ENCODE data around the gene ZNF106. TPM values are rescaled to one million over a fixed set of nuclear protein-coding genes. Genes with fewer than 3 reads are reported as not detected.

The ZNF106 gene
- total RNA-seq, result 39.1 TPM

DNA sequence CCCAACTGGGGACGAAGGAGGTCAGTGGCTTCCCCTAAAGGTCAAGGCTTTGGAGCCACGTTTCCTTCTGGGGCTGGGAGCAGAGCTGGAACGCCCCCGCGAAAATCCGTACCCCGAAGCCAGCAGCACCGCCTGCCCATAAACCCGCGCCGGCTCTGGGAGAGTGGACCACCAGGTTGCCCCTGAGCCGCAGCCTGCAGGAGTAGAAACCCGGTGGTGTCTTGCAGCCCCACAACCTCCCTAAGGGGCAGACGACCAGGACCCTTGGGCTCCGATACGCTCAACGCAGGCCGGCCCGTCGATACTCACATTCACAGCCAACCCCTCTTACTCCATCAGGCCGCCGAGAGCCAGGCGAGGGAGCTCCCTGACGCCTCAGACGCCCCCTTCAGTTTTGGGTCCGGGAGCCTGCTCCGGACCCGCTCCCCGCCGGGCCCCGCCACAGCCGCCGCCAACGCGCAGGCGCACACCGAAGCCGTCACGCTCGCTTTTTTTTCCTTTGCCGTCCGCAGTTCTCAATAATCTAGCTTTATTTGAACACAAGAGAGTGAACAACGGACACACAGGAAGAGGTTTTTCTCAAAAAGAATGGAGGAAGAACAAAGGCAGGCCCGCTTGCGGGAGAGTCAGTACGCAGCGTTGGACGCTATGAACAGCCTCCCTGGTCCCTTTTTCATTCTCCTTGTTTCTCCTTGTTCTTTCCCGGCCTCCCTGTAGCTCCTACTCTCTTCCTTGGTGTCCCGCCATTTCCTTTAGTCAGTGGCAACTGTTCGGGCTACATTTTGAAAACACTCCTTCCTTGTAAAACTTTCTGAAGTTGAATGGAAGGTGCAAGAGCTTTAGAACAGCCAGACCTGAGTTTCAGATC is at the start of gene ZNF106:
Gene ZNF106, minus strand, starts transcription at position 471 of the 868 bp plus-strand sequence. CDS start 18,852 bp downstream, outside the sequence.
- no peak for FAIRE-seq

DNA sequence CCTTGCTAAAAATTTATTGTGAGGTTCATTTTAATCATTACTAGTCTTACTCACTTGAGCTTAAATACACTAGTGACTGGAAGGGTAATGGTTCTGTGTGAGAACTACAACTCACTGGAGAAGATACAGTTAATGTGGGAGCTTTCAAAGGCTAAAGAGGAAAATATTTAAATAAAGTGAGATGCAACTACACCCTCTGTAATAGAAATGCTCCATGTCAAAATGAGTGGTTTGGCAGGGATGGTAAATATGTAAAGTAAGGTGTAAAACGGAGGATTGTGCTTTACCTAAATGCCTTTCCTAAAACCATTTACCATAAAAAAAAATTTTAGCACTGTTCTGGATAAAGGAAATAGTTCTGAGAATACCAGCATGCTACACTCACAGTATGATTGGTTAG is 42.3 kb upstream of the ZNF106 start:
- no peak for DNase-seq (ENCODE audit: low spot score in 2 of 2)
- no peak for FAIRE-seq

More for the DNA sequence above, at the start of gene ZNF106:
- DNase-seq (ENCODE audit: low spot score in 2 of 2), result peak; percentile 80 to 85

DNA sequence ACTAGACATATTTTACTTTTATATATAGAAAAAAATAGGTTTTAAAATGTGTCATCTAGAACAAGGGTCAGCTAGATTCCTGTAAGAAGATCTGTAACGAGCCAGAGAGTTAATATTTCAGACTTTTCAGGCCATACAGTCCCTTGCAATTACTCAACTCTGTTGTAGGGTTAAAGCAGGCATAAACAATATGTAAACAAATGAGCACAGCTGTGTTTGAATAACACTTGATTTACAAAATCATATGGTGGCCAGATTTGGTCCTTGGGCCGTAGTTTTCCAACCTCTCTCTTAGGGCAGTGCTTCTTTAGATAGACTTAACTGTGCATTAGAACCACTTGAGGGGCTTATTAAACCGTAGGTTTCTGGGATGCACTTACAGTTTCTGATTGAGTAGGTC is 38.0 kb upstream of the ZNF106 start:
- DNase-seq (ENCODE audit: low spot score in 2 of 2) (no peak), FAIRE-seq (no peak)

DNA sequence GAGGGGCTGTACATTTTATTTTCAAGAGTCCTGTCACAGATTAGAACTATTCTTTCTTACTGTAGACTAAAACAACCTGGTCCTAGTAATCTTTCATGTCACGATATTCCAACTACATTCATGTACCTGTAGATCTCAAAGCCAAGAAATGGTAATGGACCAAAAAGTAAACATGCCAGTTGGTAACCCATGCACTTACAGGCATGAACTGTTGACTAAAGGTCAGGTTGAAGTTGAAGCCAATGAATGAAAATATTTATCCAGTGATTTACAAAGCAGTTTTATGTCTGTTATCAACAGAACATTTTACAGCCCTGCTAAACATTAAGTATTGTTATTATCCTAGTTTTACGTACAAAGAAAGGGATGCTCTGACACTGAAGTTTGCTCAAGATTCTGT is 32.4 kb upstream of the ZNF106 start:
- FAIRE-seq (no peak), DNase-seq (ENCODE audit: low spot score in 2 of 2) (no peak)

DNA sequence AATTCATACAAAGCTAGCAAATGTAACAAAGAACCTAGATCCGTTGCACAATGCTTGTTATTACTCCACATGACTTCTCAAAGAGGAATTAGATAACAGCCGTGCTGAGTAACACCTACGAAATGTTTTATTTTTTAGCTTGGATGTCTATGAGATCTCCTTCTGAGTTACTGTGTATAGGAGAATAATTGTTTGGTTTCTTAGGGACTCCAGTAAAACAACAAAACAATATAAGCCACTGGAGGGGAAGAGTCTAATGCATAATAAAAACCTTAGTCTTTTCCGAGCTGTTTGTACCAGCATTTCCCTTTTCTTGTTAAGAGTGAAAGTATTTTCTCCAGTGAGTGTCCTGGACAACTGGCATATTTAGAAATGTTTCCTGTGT is 20.1 kb upstream of the ZNF106 start:
- FAIRE-seq (no peak), DNase-seq (ENCODE audit: low spot score in 2 of 2) (no peak)

DNA sequence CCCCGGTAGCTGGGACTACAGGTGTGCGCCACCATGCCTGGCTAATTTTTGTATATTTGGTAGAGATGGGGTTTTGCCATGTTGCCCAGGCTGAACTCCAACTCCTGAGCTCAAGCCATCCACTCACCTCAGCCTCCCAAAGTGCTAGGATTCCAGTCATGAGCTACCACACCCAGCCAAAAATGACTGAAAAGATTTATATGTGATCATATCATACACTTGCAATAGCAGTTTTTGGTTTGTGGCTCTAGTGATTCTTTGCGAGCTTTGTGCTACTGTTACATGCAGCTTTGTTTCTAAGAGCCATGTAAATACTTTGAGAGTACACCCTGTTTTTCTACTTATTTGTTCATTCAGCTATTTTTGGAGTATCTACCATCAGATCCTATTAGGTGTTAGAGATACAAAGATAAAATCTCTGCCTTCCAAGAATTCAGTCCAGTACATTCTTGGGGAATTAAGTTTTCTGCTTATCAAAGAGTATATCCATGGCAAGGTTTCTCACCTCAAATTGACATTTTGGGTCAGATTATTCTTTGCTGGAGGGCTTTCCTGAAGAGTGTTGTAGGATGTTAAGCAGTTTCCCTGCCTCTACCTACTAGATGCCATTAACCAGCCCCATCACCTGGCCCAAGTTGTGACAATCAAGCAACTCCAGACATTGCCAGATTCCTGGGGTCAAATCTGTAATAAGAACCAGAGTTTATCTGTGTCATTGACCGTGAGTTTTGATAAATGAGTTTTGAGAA is 19.5 kb upstream of the ZNF106 start:
- DNase-seq (ENCODE audit: low spot score in 2 of 2), result no peak
- FAIRE-seq, result no peak

DNA sequence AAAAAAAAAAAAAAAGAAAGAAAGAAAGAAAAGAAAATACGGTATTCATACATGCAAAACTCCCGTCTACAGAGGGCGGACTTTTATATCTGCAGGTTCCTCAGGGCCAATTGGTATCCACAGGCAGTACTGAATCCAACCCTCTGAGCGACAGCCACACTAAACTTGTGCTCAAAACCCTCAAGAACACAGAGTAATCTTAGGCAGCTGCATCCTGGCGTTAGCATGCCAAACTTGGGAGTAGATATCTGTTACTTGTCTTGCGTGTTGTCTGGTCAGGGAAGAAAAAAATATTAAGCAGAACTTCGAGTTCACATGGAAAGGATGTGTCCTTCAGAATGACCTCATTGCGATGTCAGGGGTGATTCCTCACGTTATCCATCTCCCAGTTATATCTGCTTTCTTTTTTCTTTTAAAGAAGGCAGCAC is 17.3 kb upstream of the ZNF106 start:
- no peak for DNase-seq (ENCODE audit: low spot score in 2 of 2)
- FAIRE-seq, result no peak

DNA sequence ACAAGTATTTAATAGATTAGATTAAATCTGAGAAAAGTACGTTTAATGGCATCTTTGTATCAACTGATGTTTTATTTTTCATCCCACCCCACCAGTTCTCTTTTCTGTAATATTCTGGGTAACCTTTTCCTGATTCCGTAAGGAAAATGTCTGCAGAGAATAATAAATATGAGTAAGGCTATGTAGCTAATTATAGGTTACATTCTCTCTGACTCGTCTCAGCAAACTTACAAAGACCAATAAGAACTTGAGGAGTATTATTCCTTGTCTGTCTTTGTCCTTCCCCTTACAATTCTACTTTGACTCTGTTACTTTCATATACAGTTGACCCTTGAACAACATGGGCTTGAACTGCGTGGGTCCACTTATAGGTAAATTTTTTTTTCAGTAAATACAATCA is 16.6 kb upstream of the ZNF106 start:
- FAIRE-seq (no peak), DNase-seq (ENCODE audit: low spot score in 2 of 2) (no peak)

DNA sequence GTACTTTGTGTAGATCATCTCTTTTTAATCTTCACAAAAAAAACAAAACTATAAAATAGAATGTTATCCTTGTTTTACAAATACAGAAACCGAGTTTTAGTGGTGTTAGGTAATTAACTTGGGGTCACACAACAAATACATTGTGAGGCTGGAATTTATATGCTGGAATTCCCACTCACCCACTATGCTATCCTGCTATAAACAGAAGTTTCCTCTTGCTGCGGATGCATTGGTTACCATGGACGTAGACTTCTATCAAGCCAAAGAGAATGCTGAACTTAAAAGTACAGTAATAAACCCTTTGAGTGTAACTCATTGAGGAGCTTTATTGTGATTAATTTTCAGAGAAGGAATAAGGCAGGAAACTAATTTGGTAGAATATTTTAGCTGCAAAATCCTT is 13.7 kb upstream of the ZNF106 start:
- DNase-seq (ENCODE audit: low spot score in 2 of 2), result no peak
- no peak for FAIRE-seq

DNA sequence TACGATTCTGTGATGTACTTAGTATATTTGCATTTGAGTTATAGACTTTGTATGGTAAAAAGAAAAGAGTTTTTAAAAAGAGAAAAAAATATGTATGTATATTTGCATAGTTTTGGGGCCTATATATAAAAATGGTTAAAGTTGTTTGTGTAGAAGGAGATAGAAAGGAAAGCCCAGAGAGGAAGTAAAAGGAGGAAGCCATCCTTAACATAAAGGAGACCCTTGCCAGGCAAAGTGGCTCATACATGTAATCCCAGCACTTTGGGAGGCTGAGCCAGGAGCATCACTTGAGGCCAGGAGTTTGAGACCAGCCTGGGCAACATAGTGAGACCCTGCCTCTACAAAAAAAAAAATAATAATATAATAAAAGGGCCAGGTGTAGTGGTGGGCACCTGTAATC is 12.9 kb upstream of the ZNF106 start:
- DNase-seq (ENCODE audit: low spot score in 2 of 2) (no peak), FAIRE-seq (no peak)

DNA sequence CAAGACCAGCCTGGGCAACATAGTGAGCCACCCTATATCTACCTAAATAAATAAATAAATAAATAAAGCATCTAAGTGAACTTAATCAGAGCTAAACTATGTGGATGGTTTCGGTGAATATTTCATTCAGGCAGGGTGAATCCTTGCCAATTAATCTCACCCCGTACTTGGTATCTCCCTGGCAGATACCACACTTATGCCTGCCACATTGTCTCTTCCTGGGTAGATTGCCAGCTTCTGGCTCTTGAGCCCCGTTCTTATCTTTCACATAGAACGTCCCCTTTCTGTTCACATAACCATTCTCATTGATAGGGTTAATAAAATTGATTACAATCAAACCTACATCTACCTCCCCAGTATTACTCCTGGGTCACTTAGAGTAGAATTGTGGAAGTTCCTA is 11.5 kb upstream of the ZNF106 start:
- DNase-seq (ENCODE audit: low spot score in 2 of 2), result no peak
- no peak for FAIRE-seq

DNA sequence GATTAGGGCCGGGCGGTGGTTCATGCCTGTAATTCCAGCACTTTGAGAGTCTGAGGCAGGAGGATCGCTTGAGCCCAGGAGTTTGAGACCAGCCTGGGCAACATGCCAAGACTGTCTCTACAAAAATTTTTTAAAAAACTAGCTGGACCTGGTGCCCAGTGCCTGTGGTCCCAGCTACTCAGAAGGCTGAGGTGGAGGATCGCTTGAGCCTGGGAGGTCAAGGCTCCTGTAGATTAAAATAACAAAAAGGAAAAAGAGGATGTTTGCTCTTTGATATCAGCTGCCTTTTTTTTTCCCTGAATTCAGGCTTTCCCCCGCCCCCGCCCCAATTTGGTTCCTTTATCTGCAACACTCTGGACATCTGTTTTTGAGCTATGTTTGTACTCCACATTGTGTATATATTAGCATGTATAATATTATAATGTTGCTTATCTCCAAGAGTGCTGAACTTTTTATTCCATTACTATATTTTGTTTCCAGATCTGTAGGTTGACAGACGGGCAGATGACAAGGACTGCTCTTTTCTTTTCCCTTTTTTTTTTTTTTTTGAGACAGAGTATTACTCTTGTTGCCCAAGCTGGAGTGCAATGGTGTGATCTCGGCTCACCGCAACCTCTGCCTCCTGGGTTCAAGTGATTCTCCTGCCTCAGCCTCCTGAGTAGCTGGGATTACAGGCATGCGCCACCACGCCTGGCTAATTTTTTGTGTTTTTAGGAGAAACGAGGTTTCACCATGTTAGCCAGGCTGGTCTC is 9.1 kb upstream of the ZNF106 start:
- DNase-seq (ENCODE audit: low spot score in 2 of 2) (no peak), FAIRE-seq (no peak)

DNA sequence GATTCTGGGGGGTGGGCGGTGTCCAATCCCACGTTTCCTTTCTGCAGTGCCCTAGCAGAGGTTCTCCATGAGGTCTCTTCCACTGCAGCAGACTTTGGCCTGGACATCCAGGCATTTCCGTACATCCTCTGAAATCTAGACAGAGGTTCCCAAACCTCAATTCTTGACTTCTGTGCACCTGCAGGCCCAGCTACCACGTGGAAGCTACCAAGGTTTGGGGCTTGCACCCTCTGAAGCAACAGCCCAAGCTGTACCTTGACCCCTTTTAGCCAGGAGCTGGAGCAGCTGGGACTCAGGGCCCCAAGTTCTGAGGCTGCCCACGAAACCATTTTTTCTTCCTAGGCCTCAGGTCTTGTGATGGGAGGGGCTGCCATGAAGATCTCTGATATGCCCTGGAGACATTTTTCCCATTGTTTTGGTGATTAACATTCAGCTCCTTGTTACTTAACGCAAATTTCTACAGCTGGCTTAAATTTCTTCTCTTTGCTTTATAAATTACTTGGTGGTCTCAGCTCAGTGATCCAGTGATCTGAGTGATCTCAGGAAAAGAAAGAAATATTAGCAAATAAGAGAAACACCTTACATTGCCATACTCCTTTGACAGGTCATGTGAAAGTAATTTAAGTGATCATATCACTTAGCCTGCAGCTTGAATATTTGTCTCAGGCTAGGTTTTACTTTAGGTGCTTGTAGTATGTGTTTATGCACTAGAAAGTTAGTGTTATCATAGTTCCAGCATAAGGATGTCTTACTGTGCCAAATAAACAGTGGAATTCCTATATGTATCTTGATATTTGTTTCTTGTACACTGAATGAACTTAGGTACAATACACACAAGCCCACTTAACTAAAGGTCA is 7.5 kb upstream of the ZNF106 start:
- FAIRE-seq (no peak), DNase-seq (ENCODE audit: low spot score in 2 of 2) (no peak)

DNA sequence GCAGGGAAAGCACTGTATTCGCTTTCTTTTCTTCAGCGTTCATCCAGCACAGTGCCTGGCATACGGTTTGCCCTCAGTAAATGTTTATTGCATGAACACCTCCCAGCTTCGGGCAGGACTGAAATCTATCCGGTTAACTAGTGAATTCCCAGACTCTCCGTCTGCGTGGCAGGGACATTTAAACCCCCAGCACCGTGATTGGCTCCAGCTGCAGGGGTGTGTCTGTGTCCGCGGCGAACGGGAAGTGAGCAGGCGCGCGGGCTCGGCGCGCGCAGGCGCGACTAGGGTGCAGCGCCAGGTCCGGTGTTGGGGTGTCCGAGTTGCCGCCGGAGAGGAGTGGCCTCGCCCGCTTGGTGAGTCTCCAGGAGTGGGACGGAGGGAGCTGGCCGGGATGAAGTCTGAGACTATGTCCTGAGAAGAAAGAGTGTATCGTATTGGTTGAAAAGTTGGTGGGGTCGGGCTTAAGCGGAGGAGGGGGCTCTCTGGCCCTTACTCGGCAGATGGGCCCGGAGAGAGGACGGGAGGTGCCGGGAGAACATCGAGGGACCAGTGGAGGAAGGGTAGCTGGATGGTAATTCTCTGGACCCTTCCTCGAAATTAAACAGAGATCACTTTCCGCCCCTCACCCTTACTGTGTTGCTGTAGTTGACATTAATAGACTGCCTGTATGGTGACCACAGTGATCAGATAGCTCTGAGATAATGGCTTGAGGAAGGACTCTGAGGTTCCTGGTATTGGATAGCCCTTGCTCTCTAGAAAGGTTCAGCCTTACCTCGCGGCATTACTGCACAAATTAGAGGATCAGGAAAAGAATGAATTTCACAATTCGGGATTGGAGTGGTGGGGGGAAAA is 4.6 kb upstream of the ZNF106 start, which contains the start of gene SNAP23:
Gene SNAP23, plus strand, starts transcription at position 274 of the 852 bp plus-strand sequence. CDS start 16,213 bp downstream, outside the sequence.
- DNase-seq (ENCODE audit: low spot score in 2 of 2), result peak; percentile 86 to 87
- no peak for FAIRE-seq

DNA sequence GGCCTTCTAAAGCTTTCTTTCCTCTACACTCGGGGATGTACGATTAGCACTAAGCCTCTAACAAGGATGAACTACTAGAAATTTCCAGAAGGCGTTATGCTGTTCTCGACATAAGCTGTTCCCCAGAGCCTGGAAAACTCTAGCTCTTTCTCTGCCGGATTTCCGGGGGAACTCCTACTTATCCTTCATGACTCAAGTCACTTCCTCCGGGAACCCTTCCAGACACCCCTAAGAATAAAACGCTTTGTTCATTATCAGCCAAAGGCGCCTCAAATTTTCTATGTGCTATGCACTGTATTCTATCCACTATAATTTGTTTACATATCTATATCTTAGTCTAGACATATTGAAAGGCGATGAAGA is 4.0 kb upstream of the ZNF106 start:
- peak; percentile 68 to 69 for DNase-seq (ENCODE audit: low spot score in 2 of 2)
- no peak for FAIRE-seq

DNA sequence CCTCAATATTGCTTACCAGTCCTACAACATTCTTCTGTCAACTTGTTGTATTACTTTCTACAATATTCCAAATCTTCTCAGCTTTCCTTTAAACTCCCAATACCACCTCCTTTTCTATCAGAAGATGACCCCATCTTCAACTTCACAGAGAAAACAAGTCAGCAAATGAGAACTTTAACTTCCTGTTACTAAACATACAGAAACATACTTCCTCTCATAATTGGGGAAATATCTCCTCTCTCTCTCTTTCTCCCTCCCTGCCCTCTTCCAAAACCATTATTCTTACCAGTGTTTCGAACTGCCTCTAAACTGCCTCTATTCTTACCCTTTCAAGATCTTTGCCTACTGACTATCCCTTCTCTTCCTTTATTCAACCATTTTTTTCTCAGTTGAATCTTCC is 2.7 kb upstream of the ZNF106 start:
- DNase-seq (ENCODE audit: low spot score in 2 of 2) (no peak), FAIRE-seq (no peak)

DNA sequence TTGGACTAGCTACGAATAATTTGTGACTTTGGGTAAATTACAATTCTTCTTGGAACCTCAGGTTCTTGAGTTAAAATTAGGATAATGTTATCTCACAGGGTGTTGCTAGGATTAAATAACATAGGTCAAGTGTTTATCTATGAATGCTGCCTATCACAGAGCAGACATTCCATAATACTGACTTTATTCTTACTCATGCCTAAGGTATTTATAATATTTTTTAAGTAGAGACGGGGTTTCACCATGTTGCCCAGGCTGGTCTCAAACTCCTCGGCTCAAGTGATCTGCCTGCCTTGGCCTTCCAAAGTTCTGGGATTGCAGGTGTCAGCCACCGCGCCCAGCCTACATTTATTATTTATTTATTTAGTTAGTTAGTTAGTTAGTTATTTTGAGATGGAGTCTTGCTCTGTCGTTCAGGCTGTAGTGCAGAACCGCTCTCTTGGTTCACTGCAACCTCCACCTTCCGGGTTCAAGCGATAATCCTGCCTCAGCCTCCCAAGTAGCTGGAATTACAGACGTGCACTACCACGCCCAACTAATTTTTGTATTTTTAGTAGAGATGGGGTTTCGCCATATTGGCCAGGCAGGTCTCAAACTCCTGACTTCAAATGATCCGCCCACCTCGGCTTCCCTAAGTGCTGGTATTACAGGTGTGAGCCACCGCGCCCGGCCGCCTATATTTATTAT is 741 bp upstream of the ZNF106 start:
- DNase-seq (ENCODE audit: low spot score in 2 of 2), result no peak
- FAIRE-seq, result no peak

DNA sequence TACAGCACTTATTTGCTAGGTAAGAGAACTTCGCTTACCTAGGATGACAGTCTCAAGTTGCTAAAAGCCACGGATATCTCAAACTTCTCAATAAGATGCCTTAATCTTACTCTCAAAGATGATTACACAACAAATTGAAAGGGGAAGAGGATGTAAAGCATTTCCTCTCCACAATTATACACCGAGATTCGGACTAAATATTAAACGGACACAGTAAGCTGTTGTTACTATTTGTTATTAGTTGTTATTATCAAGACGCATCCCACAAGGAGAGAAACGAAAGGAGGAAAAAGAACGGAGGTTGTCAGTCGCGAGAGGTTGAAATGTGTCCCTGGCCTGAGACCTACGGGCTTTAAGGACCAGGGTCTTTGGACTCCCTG is 660 bp downstream of the ZNF106 start:
- FAIRE-seq, result no peak
- peak; percentile 27 to 39 for DNase-seq (ENCODE audit: low spot score in 2 of 2)

DNA sequence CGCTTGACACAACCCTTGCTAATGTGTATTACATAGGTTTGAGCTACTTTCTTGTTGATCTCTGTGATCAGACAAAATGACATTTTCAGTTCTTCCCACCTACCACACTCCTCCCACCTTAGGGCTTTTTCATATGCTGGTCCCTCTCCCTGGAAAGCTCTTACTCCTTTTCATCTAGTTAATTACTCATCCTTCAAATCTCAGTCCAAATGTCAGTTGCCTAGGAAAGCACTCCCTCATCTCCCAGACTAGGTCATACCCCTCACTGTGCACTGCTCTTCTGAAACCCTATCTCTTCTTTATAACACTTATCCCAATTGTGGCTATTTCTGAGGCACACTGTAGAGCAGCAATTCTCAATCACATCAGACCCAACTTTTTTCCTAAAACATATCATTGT is 7.3 kb downstream of the ZNF106 start:
- FAIRE-seq, result no peak
- DNase-seq (ENCODE audit: low spot score in 2 of 2), result no peak
